GM06990 (cell line): ENCODE data around the gene NSD2.

Experiments
- DNase-seq: peaks from one replicate; pipeline ENCODE4 v3.0.0-alpha.2; 2011; ENCODE audit not compliant: insufficient read length; ENCODE audit errors: extremely low read depth
- H3K27me3 ChIP-seq: replicated peaks from 2 replicates; pipeline ENCODE4 v1.6.0; 2011; ENCODE audit warnings: low read length; ENCODE audit not compliant: control insufficient read depth, insufficient read depth
- H3K36me3 ChIP-seq: 2 replicates; pipeline ENCODE4 v1.5.1; 2011; ENCODE audit warnings: low read length; ENCODE audit not compliant: control insufficient read depth, insufficient read depth
- H3K4me3 ChIP-seq: replicated peaks from 2 replicates; pipeline ENCODE4 v1.5.1; 2011; ENCODE audit warnings: low read depth, mild to moderate bottlenecking, control low read depth, low read length
- CTCF ChIP-seq: IDR thresholded peaks from 2 replicates; pipeline ENCODE4 v1.5.1; 2011; ENCODE audit warnings: low read length, control low read depth, mild to moderate bottlenecking, inconsistent platforms; ENCODE audit not compliant: insufficient read depth, poor library complexity, severe bottlenecking

NSD2 gene

DNA sequence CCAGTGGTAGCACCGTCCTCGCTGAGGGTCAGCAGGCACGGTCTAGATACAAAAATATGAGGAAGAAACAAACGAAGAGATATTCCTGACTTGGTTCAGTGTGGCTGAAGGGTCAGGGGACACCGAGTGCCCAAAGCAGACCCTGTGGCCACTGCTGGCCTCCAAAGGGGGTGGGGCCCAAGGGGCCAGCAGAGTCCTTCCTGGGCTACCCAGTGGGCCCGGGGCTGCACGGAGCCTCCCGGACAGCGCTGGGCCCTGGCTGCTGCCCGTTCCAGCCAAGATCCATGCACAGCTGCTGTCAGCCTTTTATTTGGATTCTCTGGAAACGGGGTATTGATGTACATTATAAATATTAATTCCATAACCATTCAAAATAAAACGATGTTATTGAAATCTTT is 117.1 kb downstream of the NSD2 start:
- Histone ChIP-seq H3K4me3 (no peak overlapping the region), H3K27me3 (no peaks in the 10 kb centered on the region), H3K36me3 (peaks cover 23% of the 10 kb centered on the region)
- no peak for TF ChIP-seq CTCF
- DNase-seq = no peak

DNA sequence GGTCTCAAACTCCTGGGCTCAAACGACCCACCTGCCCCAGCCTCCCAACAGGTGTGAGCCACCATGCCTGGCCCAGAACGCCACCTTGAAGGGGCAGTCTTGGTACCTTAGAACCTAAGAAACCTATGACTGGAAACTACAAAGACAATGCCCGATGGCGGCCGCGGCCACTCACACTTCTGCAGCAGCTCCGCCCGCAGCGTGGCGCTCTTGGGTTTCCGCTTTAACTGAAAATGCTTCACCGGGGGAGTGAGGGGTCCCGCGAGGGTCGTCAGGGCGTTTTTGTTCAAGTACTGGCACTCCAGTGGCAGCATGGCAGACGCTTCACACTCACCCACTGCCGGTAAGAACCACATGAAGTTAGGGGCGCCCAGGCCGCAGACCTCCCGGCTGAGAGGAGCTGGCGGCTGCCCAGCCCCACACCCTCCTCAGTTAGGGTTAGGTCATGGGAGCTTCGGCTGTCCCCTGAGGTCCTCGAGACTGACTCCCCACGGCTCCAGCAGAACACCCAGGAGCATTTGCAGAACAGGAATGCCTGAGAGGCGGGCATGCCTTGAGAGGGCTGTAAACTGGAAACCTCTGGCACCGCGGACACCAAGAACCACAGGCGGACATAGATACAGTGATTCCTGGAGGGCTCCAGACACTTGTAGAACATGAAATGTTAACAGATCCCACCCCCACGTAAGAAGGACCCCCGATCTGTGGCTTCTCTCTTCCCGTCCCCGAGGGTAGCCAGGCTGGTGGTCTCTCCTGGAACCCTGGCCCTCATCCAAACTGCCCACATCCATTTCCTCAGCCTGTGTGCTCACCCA is 118.5 kb downstream of the NSD2 start:
- DNase-seq = no peak
- H3K36me3 ChIP-seq = peaks cover 19% of the 10 kb centered on the region
- H3K4me3 ChIP-seq = no peak overlapping the region
- no peak for TF ChIP-seq CTCF
- no peaks in the 10 kb centered on the region for H3K27me3 ChIP-seq

DNA sequence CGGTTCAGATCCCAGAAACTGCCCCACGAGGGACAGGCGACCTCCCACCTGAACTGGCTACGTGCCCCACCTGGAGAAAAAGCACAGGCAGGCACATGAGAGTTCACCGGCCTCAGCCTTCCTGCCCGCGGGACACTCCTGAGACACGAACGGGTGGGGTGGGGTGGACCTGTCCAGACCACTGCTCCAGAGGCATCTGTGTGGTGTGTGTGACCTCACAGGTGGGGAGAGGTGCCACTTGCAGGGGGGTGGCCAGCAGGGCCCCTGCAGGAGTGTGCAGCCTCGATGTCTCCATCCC is 119.1 kb downstream of the NSD2 start:
- no peak for DNase-seq
- H3K36me3 ChIP-seq = peaks cover 18% of the 10 kb centered on the region
- H3K4me3 ChIP-seq = no peak overlapping the region

DNA sequence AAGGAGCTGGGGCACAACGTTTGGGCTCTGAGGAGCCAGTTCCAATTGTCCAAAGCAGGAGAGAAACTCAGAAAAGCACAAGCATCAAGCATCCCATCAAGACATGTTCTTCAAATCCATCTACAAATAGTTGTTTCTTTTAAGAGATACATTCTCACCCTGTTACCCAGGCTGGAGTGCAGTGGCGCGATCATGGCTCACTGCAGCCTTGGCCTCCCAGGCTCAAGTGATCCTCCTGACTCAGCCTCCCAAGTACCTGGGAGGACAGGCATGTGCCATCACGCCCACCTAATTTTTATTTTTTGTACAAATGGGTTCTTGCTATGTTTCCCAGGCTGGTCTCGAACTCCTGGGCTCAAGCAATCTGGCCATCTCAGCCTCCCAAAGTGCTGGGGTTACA is 119.5 kb downstream of the NSD2 start:
- Histone ChIP-seq H3K4me3 (no peak overlapping the region), H3K36me3 (peaks cover 15% of the 10 kb centered on the region), H3K27me3 (no peaks in the 10 kb centered on the region)
- no peak for DNase-seq
- no peak for TF ChIP-seq CTCF

More for the DNA sequence above, 119.1 kb downstream of the NSD2 start:
- H3K27me3 ChIP-seq = no peaks in the 10 kb centered on the region
- TF ChIP-seq CTCF = no peak

DNA sequence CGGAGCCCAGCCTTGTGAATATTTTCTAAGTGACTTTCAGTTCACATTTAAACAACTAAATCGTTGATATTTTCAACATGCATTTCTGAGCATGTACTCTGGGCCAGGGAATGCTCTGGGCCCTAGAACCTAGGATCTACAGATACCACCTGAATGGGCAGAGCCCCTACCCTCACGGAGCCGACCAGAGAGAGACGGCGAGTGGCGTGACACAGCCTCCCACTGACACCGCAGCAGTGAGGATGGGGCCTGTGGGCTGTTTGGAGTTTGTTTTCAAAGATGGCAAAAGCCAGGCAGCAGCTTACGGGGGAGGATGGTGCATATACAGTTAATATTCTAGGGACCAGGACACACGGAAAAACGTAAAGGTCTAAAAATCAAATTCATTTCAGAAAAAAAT is 119.9 kb downstream of the NSD2 start:
- peaks cover 11% of the 10 kb centered on the region for H3K36me3 ChIP-seq

More for the DNA sequence above, 119.9 kb downstream of the NSD2 start:
- Histone ChIP-seq H3K27me3 (no peaks in the 10 kb centered on the region), H3K4me3 (no peak overlapping the region)
- no peak for TF ChIP-seq CTCF
- no peak for DNase-seq
